ENCODE results near the gene SNORC.

Gene SNORC

GRCh38 chr2:232870018-232870765, at the start of gene SNORC:
SNORC (plus strand) TSS chr2:232870264; CDS start chr2:232870342, 78 bp downstream.
- H4K20me1 ChIP-seq, result peaks cover 0 to 17% (median 0%) of the 10 kb centered on the region in 11 experiments; a peak in 6 of 22 replicates
- no peak for TF ChIP-seq Cebpa-rat (IDR thresholded peaks at IDR 0.05)
- no peaks in the 10 kb centered on the region for H3K9me3 ChIP-seq (replicated peaks in 1 of 11)
- H3K4me3 ChIP-seq, result no peak within 1 kb of the TSS
- H3K4me2 ChIP-seq, result no peak within 1 kb of the TSS
- H3K36me3 ChIP-seq, result no peaks in the 10 kb centered on the region
- peaks cover 0 to 13% (median 6%) of the 10 kb centered on the region in 10 experiments; a peak in 9 of 20 replicates for H3K4me1 ChIP-seq
- H3K27me3 ChIP-seq, result peaks cover 9 to 17% (median 11%) of the 10 kb centered on the region in 11 experiments
- H3K9ac ChIP-seq, result no peak within 1 kb of the TSS
- H3K27ac ChIP-seq, result no peak within 1 kb of the TSS

GRCh38 chr2:232829988-232830387, 40.1 kb upstream of the SNORC start:
- peaks cover 70 to 99% (median 92%) of the 10 kb centered on the region in 11 experiments for H3K36me3 ChIP-seq

GRCh38 chr2:232831496-232831895, 38.6 kb upstream of the SNORC start:
- Histone ChIP-seq H3K4me1 (peaks cover 0 to under 1% (median 0%) of the 10 kb centered on the region in 10 experiments; a peak in 2 of 20 replicates), H3K27ac (no peak overlapping the region), H3K9ac (no peak overlapping the region), H3K4me2 (no peak overlapping the region), H3K27me3 (no peaks in the 10 kb centered on the region), H4K20me1 (peaks cover 0 to 12% (median 4%) of the 10 kb centered on the region in 11 experiments; a peak in 4 of 22 replicates), H3K36me3 (peaks cover 72 to 96% (median 93%) of the 10 kb centered on the region in 11 experiments), H3K9me3 (replicated peaks in 1 of 11) (no peaks in the 10 kb centered on the region), H3K4me3 (no peak overlapping the region)
- no peak for TF ChIP-seq Cebpa-rat (IDR thresholded peaks at IDR 0.05)

More at GRCh38 chr2:232829988-232830387, 40.1 kb upstream of the SNORC start:
- Histone ChIP-seq H3K9ac (no peak overlapping the region), H3K9me3 (replicated peaks in 1 of 11) (peaks cover 0 to 7% (median 0%) of the 10 kb centered on the region in 11 experiments; a peak in 4 of 22 replicates), H3K4me3 (no peak overlapping the region), H4K20me1 (peaks cover 0 to 12% (median 4%) of the 10 kb centered on the region in 11 experiments; a peak in 4 of 22 replicates), H3K4me1 (no peaks in the 10 kb centered on the region), H3K27ac (no peak overlapping the region), H3K27me3 (no peaks in the 10 kb centered on the region), H3K4me2 (no peak overlapping the region)
- TF ChIP-seq Cebpa-rat (IDR thresholded peaks at IDR 0.05), result no peak

GRCh38 chr2:232833830-232834229, 36.2 kb upstream of the SNORC start:
- H3K27ac ChIP-seq, result no peak overlapping the region
- H3K4me3 ChIP-seq, result no peak overlapping the region
- peaks cover 0 to 27% (median 15%) of the 10 kb centered on the region in 11 experiments; a peak in 6 of 22 replicates for H4K20me1 ChIP-seq
- H3K36me3 ChIP-seq, result peaks cover 78 to 96% (median 87%) of the 10 kb centered on the region in 11 experiments
- no peak for TF ChIP-seq Cebpa-rat (IDR thresholded peaks at IDR 0.05)
- no peaks in the 10 kb centered on the region for H3K27me3 ChIP-seq
- peaks cover 13 to 24% (median 18%) of the 10 kb centered on the region in 10 experiments for H3K4me1 ChIP-seq
- H3K9me3 ChIP-seq (replicated peaks in 1 of 11), result no peaks in the 10 kb centered on the region
- H3K9ac ChIP-seq, result no peak overlapping the region
- no peak overlapping the region for H3K4me2 ChIP-seq

- Histone ChIP-seq H3K4me3 (no peak overlapping the region), H3K9ac (no peak overlapping the region), H4K20me1 (peaks cover 0 to 43% (median 15%) of the 10 kb centered on the region in 11 experiments; a peak in 6 of 22 replicates), H3K36me3 (peaks cover 69 to 96% (median 89%) of the 10 kb centered on the region in 11 experiments), H3K27me3 (no peaks in the 10 kb centered on the region), H3K4me2 (no peak overlapping the region), H3K27ac (no peak overlapping the region), H3K9me3 (replicated peaks in 1 of 11) (no peaks in the 10 kb centered on the region), H3K4me1 (peaks cover 14 to 43% (median 33%) of the 10 kb centered on the region in 10 experiments)
- no peak for TF ChIP-seq Cebpa-rat (IDR thresholded peaks at IDR 0.05)
These were observed 34.3 kb upstream of the SNORC start for GRCh38 chr2:232835687-232836208.

- 0 out of 22 replicates have a peak overlapping the region, but pooled peaks of 1 of the 11 experiments have one; percentile 40 for H3K27ac ChIP-seq
- no peak overlapping the region for H3K4me3 ChIP-seq
- H3K9ac ChIP-seq, result no peak overlapping the region
- peak overlapping the region in 3 of 11 experiments; percentile 72 to 93 (median 80); a peak in 5 of 22 replicates for H3K4me2 ChIP-seq
- no peak for TF ChIP-seq Cebpa-rat (IDR thresholded peaks at IDR 0.05)
- no peaks in the 10 kb centered on the region for H3K9me3 ChIP-seq (replicated peaks in 1 of 11)
- peaks cover 14 to 47% (median 33%) of the 10 kb centered on the region in 10 experiments for H3K4me1 ChIP-seq
- peaks cover 0 to 45% (median 15%) of the 10 kb centered on the region in 11 experiments; a peak in 6 of 22 replicates for H4K20me1 ChIP-seq
- H3K36me3 ChIP-seq, result peaks cover 69 to 96% (median 89%) of the 10 kb centered on the region in 11 experiments
- H3K27me3 ChIP-seq, result no peaks in the 10 kb centered on the region
These were observed 33.1 kb upstream of the SNORC start for GRCh38 chr2:232836934-232837333.

GRCh38 chr2:232838406-232838874, 31.6 kb upstream of the SNORC start:
- peaks cover 68 to 95% (median 88%) of the 10 kb centered on the region in 11 experiments for H3K36me3 ChIP-seq
- peaks cover 14 to 52% (median 33%) of the 10 kb centered on the region in 10 experiments for H3K4me1 ChIP-seq
- peak overlapping the region in 7 of 11 experiments; percentile 32 to 58 (median 40); a peak in 11 of 22 replicates for H3K27ac ChIP-seq
- H4K20me1 ChIP-seq, result peaks cover 0 to 54% (median 15%) of the 10 kb centered on the region in 11 experiments; a peak in 7 of 22 replicates
- H3K9ac ChIP-seq, result peak overlapping the region in 5 of 11 experiments; percentile 6 to 46 (median 41); a peak in 5 of 22 replicates
- H3K4me2 ChIP-seq, result peak overlapping the region; percentile 23 to 93 (median 70)
- TF ChIP-seq Cebpa-rat (IDR thresholded peaks at IDR 0.05), result no peak
- no peaks in the 10 kb centered on the region for H3K27me3 ChIP-seq
- peak overlapping the region in 2 of 10 experiments; percentile 10 to 20; a peak in 1 of 20 replicates for H3K4me3 ChIP-seq
- H3K9me3 ChIP-seq (replicated peaks in 1 of 11), result no peaks in the 10 kb centered on the region

GRCh38 chr2:232839411-232840079, 30.5 kb upstream of the SNORC start:
- Histone ChIP-seq H4K20me1 (peaks cover 0 to 63% (median 15%) of the 10 kb centered on the region in 11 experiments; a peak in 7 of 22 replicates), H3K27me3 (no peaks in the 10 kb centered on the region), H3K36me3 (peaks cover 68 to 95% (median 88%) of the 10 kb centered on the region in 11 experiments), H3K4me3 (0 out of 20 replicates have a peak overlapping the region, but pooled peaks of 1 of the 10 experiments have one; percentile 4), H3K4me2 (peak overlapping the region in 7 of 11 experiments; percentile 66 to 93 (median 78); a peak in 12 of 22 replicates), H3K27ac (peak overlapping the region in 5 of 11 experiments; percentile 11 to 49 (median 39); a peak in 5 of 22 replicates), H3K4me1 (peaks cover 14 to 52% (median 33%) of the 10 kb centered on the region in 10 experiments), H3K9me3 (replicated peaks in 1 of 11) (no peaks in the 10 kb centered on the region), H3K9ac (peak overlapping the region in 1 of 11 experiments; percentile 30; a peak in 1 of 22 replicates)
- TF ChIP-seq Cebpa-rat (IDR thresholded peaks at IDR 0.05), result no peak
